C1 segment of cervical spinal cord (tissue), 14 donors: ENCODE measurements around the gene VANGL2.

Source experiments
- DNase-seq, 14 donors: peaks; one replicate each; lab custom pipeline; 2025; lab: John Stamatoyannopoulos, UW

VANGL2 gene

DNA sequence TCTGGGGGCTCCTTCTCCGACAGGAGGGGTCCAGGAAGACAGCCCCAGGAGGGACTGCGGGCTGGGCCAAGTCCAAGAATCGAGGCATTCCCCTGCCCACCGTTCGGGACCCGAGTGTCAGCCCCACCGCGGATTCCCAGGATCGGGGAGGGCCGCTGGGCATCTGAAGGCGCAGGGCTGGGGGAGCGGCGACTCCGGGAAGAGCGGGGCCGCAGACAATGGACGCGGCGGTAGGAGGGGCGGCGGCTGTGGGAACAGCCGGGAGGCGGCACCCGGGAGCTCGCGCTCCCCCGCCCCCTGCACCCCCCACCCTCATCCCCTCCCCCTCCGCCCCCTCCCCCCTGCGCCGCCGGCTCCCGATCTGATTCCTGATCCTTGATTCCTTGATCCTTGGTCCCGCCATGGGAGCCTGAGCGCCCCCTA, at the start of gene VANGL2:
Gene VANGL2 (plus strand): TSS at position 342 of the 423 bp plus-strand sequence. CDS start 15,274 bp downstream, outside the sequence.
- peak in 12 of 14 donors; percentile 35 to 85 (median 60) for DNase-seq

DNA sequence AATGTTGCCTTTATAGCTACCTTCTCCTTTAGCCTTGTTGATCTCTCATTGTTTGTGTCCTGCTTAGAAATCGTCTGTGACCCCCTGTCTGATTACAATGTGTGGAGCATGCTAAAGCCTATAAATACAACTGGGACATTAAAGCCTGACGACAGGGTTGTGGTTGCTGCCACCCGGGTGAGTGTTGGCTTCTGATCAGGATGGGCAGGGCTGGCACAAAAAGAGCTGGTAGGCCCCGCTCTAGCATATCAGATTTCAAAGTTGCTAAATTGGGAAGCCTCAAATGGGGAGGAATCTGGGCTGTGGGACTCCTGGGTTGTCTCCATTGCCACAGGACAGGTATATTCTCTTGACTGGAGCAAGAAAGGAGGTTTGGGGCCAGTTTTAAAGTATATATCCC, 48.7 kb upstream of the VANGL2 start:
- DNase-seq = no peak

DNA sequence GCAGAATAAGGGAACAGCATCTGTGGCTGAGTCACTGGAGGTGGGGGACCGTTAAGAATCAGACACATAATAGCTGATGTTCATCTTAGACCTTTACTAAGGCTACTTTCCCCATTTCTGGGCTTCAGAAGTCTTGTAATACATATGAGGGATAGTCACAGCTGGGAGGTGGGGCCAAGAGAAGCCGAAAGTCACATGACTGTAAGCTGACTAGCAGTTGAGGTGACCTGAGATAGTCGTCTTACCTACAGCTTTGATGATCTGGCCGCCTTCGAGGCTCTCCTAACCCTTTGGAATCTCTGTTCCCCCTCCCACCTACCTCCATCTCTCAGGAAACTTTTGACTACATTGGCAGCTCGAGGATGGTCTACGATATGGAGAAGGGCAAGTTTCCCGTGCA, 47.8 kb upstream of the VANGL2 start:
- no peak for DNase-seq

DNA sequence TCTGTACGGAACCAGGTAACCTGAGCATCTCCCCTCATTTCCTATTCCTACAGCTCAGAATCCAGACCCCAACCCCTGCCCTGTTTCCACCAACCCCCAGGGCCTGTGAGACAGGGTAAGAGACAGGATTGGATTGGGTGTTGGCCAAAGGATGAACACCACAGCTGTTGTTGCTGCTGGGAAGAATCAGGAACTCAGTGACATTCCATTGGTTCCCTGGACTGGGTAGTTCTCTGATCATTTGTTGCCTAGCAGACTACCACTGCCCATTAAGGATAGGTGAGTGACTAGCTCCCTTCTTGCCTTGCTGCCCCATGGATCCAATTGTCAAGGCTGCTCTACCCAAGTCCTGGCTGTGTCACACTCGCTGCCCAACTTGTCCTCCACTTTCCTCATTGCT, 47.1 kb upstream of the VANGL2 start:
- DNase-seq = no peak

DNA sequence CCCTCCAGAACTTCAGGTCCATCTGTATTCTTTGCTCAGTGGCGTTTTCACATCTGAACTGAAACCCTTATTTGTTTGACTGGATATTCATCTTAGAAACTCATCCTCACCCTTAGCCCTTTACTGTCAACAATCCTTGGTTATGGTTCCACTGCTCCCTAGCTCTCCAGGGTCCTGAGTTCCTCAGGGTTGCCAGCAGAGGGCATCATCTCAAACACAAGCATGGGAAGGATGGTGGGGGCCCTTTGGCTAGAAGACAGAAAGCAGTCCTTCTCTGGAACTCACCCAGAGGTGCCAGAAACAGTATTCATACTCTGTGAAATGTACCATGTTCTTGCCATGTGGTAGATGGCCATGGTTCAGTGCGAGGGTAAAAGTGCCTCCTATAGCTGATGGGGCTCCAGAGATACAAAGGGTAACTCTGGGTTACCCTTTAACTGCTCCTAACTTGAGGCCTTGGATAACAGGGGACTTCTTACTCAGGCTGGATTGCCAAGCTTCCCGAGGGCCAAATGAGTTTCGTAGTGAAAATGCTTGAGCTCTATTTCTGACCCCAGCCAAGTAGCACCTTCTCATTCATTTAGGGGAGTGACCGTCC, 45.9 kb upstream of the VANGL2 start:
- peak in 1 of 14 donors; percentile 20 for DNase-seq

DNA sequence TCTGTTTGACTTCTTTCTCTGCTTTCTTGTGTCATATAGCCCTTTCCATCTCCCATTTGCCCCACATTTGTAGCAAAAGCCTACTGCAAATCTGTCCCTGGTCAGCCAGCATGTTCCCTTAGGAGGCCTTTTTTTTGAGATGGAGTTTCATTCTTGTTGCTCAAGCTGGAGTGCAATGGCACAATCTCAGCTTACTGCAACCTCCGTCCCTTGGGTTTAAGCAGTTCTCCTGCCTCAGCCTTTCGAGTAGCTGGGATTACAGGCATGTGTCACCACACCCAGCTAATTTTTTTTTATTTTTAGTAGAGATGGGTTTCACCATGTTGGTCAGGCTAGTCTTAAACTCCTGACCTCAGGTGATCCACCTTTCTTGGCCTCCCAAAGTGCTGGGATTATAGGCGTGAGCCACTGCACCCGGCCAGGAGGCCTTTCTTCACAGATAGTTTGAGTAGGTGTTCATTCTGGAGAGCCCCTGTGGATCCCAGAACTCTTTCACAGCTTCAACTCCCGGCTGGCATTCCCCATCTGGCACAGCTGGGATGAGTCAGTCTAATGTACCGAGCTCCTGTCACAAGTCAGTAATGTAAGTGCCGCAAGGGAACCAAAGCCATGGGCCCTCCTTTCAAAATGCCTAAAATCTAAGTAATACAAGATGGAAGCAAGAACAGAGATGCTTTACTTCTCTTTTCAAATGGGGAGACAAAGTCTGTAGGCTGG, 42.9 kb upstream of the VANGL2 start:
- DNase-seq = no peak

DNA sequence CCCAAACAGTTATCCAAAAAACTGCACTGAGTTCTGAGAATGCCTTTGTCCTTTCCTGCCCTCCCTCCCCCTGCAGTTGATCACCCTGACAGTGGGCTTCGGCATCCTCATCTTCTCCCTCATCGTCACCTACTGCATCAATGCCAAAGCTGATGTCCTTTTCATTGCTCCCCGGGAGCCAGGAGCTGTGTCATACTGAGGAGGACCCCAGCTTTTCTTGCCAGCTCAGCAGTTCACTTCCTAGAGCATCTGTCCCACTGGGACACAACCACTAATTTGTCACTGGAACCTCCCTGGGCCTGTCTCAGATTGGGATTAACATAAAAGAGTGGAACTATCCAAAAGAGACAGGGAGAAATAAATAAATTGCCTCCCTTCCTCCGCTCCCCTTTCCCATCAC, 42.3 kb upstream of the VANGL2 start:
- DNase-seq = no peak

DNA sequence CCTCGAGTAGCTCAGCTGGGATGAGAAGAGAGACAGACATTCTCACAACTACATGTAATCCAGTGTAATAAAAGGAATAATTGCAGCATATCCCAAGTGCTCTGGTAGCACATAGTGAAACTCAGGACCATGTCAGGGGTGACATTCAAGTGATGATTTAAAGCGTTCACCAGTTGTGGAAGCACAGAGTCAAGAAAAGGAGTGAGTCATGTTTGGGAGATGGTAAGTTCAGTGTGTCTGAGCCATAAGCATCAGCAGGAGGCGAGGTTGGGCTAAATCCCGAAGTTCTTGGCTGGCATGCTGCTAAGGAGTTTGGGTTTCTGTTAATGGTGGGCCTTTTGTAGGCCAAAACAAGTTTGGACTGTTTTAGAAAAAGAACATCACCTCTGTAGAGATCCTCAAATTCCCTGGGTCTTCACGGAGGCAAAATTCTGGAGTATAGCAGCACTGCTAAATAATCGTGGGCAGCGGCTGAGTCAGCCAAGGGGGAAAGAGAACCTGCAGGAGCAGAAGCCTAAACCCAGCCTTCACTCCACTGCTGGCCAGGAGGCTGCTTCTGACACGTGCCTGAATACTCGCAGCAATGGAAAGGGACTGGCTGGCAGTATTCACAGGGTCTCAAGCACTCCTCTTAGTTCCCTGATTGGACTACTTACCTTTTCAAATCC, 40.7 kb upstream of the VANGL2 start:
- DNase-seq = no peak

DNA sequence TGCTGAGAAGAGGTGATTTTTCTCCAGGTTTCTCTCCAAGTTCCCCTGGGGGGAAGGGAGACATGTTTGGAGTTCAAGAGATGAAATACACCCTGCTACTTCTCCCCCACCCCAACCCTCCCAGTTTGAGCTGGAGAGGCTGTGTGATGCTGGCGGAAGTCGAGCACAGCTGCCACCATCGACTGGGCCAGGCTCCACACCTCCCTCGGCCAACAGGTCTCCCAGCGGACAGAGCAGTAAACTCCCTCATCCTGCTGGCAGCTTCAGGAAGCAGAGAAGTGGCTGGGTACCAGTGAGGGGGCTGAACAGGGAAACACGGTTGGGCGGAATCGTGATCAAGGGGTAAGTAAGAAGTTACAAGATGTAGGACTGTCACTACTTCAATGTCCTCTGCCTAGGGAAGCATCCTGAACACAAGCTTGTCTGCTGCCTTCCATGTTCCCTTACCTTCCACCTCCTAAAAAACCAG, 40.1 kb upstream of the VANGL2 start:
- no peak for DNase-seq

DNA sequence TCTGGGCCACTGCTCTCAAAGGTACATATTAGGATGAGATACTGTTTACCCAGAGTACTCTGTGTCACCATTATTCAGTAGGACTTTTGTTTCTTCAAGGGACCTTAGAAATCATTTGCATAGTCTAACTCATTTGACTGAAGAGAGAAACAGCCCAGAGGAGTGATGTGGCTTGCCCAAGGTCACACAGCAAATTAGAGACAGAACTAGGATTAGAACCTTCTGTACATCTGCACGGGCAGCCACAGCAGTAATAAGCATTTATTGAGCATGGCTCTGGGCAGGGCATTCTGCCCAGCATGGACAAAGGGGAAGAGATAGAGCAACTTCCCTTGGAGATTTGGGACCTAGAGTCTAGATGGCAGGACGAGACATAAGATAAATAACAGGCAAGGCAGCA, 39.2 kb upstream of the VANGL2 start:
- no peak for DNase-seq

DNA sequence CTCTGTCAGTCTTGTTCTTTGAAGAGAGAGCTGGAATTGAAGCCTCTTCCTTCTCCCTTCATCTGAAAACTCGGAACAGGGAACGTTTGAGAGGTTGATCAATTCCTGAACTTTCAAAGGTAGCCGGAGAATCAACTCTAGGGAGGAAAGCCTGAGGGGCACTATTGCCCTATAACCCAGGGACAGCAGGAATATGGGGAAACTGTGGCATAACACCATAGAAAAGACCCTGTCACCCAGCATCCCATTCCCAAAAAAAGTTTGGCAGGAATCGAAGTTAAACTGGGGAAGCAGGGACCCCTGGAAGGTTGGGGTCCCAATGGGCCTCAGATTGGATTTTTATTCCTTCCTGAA, 38.6 kb upstream of the VANGL2 start:
- no peak for DNase-seq

DNA sequence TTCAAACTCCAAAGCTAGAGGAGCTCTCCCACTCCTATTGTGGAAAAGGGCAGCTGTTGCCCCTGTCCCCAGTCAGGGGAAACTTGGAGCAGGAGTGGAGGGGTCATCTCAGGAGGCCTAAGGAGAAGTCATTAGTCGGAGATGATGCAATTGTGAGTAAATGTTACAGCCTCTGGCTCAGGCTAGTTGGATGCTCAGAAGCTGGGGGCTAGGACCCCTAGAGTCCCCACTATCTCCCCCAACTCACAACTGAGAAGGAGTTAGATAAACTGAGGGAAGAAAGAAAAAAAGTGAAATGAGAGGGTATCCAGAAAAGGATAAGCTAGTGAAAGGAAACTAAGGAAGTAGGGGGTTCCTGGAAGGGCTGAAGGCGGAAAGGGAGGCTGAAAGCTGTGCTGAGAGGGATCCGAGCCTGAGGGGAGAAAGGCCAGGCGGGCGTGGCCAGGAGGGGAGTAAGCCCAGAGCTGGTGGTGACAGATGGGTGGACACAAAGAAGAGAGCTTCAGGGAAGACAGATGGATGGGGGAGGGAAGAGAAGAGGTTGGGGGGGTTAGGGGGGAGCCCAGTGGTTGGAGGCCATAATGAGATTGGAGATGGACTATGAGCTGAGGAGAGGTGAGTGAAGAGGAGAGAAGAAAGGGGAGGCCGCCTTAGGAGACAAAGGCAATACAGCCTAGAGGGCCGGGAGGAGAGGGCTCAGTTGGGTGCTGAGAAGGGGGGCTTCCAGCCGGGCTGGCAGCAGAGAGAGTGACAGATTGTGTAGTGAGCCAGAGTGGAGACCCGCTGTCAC, 38.0 kb upstream of the VANGL2 start:
- no peak for DNase-seq

DNA sequence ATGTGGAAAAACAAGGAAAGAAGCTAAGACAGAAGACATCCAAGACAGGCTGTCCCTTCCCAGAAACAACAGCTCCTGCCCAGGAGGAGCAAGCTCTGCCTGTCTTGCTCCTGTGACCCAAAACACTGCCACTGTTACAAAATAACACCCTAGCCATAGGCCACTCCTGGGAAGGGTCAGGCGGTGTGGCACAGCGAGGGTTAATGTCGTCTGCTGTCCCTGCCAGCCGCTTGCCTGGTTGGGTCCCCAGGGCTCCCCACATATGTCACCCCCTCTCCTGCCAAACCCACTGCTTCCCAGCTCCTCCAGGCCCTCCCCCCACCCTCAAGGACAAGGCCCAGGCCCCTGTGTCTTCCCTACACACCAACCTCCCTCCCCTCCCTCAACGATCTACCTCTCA, 37.4 kb upstream of the VANGL2 start:
- peak in 1 of 14 donors; percentile 60 for DNase-seq

DNA sequence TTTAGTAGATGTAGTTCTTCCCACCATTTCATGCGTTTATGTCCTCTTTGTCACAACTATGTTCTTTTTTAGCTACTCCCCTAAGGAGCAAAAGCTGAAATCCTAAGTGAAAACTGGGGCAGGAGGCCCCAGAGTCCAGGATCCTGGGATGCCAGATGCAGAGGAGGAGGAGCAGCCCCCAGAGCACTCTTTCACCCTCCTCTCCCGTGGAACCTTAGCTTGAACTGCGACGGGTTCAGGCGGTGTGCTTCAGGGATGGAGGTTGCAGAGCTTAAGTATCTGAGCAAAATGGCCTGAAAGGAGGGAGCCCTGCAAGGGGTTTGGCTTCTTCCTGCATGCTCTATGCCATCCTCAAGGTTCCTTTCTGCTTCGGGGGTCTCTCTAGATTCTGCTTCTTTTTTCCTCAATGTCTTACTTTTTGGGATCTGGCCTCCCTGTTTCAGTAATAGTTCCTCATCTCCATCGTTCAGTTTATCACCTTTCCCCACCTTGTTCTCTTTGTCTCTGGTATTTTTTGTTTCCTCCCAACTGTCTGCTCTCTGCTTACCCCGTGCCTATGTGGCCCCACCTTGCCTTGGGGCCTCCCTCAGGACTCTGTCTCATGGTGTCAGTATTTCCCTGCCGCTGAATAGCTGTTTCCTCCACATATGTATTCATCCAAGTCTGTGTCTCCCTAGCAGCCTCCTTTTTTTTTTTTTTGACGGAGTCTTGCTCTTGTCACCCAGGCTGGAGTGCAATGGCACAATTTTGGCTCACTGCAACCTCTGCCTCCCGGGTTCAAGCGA, 36.2 kb upstream of the VANGL2 start:
- DNase-seq = no peak

DNA sequence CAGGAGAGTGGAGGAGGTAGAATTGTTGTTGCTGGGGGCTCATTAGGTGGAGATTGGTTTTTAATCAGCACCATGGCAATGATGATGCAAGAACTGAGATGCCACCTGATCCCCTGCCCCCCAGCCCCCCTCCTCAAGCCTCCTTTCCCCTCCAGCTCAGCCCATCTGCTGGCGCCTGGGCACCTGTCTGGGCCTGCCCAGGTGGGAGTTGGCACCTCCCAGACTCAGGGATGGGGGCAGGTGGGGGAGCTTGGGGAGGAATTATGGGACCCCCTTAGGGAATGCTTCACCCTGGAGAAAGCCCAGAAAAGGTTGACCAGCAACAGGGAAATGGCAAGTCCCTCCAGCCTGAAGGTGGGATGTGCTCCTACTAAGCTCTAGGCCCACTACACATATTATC, 35.0 kb upstream of the VANGL2 start:
- DNase-seq = no peak

DNA sequence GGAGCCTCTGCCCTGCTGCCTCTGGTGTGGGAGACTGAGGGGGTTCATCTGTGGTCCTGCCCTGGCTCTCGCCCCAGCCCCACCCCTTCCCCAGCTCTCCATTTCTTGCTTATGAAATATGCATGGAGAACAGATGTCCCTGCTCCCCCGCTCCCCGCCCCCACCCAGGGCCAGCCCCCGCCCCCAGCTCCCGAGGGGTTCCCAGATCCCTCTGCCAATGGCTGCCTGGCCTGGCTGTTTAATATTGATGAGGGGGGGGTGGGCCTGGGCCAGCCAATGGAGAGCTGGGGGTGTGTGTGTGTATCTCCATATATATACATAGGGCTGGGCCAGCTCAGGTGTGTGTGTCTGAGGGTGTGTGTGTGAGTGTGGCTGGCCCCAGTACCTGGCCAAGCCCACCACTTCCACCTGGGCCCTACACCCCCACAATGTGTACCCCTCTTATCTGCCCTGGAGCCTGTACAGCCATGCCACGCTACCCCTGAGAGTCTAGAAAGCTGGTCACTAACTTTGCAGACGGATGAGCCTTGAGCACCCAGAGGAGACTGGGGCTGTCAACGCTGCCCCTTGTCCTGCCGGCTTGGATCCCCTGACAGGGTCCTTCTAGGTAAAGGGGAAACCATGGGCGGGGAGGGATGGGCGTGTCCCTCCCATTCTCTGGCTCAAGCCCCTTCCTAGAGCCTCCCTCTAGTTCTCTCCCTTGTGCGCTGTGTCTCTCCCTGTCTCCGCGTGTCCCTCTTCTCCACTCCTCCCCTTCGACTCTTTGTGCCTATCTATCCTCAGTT, 33.4 kb upstream of the VANGL2 start, which contains the start of gene NHLH1:
Gene NHLH1 (plus strand): TSS at position 341 of the 785 bp plus-strand sequence. CDS start 3,661 bp downstream, outside the sequence.
- DNase-seq = no peak

DNA sequence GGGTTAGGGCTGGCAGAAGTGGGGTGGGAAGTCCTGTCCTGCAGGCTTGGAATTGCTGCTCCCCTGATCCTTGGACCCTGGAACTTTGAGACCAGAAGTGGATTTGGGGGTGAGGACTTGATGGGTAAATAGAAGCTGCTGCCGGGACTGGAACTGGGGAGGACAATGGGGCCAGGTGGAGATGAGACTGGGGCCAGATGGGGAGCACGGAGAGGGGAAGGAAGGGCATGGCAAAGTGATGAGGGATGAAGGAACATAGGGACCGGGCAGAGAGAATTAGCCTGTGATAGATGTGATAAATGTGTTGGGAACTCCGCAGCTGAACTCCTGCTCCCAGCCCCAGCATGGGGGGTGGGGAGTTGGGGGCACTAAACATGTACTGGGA, 32.9 kb upstream of the VANGL2 start:
- DNase-seq = no peak

DNA sequence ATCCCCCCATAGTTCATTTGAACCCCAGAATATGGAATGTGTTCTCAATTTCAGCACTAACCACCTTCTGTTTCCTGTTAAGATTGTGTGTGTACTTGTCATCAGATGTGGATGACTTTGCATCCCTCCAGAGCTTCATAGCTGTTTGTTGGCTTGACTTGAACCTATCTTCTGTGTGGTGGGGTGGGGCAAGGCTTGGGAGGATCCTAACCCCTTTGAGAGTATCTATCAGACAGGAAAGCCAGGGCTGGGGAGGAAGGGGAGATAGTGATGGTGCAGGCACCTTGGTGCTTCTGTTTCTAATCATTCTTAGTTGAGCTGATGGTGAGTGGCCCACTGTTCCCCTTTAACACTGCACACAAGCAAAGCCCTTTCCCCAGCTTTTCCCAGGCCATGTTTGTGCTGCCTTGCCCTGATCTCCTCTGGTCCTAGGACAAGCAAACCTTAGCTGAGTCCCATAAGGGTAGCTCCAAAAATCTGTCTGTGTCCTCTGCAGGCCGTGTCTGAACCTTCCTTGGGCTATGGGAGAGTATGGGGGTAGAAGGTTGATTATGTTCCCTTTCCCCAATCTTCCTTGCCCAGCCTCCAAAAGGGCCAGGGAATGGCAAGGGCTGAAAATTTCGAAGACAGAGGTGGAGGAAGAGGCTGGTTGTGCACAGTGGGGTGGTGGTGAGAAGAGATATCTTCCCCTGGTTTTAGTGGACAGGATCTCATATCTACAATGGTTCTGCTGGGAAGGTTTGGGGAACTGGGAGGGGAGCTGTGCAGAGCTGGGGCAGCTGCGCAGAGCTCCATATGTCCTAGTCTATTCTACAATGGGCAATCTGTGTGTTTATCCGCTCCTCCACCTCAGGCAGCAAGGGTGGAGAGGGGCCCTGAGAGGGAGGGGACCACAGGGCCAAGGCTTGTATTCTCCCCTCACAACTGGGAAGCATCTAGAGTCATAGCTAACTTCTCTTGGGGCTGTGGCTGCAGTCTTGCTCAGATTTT, 32.1 kb upstream of the VANGL2 start:
- DNase-seq = no peak

DNA sequence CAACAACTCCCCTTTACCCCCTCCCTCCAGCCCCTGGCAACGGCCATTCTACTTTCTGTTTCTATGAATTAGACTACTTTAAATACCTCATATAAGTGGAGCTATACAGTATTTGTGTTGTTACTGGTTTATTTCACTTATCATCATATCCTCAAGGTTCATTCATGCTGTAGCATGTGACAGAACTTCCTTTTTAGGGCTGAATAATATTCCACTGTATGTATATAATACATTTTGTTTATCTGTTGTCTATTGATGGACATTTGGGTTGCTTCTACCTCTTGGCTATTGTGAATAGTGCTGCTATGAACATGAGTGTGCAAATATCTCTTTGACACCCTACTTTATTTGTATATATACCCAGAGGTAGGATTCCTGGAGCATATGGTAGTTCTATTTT, 31.3 kb upstream of the VANGL2 start:
- DNase-seq = no peak
